GM19455 (cell line): ENCODE results near the gene HDAC4.

ENCODE experiments used
- ATAC-seq: cut with Tn5 transposase; IDR thresholded peaks from one replicate; pipeline ENCODE4 v1.9.1; 2021; ENCODE audit not compliant: unreplicated experiment

HDAC4 gene

DNA sequence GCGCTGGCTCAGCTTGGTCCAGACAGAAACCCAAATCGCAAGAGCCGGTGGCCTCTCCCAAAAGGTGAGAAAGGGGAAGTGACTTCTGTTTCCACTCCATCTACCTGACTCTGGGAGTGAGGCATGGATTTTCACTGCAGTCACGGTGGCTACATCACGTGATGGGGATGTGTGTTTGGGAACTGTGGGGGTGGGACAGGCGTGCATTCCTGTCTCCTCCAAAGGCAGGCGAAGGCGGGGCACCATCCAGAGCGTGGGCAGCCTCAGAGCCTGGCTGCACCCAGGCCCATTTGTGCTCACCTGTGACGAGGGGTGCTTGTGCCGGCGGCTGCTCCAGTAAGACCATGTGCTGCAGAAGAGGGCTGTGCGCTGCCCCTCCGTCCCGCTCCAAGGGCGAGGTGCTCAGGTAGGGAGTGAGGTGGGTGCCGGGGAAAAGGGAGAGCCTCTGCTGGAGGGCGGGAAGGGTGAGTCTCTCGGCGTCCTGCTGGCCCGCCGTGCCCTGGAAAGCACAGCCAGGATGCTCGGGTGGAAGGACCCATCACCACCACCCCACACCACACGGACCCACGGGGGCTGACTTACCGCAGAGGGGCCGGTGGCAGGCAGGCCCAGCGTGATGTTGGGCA is 266.8 kb downstream of the HDAC4 start:
- ATAC-seq = no peak

DNA sequence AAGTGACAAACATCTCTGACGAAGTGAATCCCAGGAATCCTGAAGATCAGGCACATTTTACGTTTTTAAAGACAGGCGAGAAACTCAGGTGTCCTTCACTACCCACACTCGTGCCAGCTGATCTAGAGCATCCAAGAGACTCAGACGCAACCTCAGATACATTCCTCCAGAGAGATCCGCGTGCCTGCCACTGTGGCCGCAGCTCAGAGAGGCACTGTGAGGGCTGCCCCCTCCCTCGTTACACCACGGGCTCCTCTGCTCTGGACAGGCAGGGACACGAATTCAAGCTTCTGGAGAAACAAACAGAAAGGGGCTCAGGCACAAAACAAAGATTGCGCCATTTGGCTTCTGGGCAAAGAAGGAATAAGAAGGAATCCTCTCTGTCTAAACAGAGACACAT is 268.0 kb downstream of the HDAC4 start:
- ATAC-seq = no peak

- no peak for ATAC-seq
Observed at GRCh38 chr2:239132156-239132709, 268.6 kb downstream of the HDAC4 start.

DNA sequence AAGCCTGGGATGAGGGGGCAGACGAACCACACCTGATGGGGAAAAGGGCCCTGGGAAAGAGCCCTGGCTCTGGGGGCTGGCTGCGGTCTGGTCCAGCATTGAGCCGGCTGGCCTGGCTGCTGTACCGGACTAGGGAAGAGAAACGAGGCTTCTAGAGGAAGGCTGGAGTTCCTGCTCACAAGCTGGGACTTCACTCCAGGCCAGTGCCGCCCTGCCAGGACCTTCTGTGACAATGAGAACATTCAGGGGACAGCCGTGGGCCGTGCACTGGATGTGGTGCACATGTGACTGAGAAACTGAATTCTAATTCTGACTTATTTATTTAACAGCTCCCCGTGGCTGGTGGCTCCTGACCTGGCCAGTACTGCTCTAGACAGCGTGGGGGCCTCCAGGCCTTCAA is 269.3 kb downstream of the HDAC4 start:
- ATAC-seq = no peak

GRCh38 chr2:239130786-239131325 is 270.0 kb downstream of the HDAC4 start:
- no peak for ATAC-seq

DNA sequence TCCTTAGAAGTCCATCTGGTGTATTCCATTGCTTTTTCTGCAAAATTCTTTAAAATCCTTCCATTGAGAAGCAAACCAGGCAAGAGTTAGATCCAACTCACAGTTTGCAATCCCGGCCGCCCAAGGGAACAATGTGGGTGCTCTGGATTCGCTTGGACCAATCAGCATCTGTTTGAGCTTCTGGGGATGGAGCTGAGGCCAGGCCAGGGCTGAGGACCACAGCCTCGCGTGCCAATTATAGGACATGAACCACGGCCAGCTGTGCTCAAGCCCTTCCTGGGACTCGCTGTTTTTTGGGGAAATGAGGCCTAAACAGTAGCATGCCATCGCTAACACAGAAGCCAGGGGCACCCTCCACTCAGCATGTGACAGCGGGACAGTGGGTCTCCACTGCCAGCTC is 270.8 kb downstream of the HDAC4 start:
- no peak for ATAC-seq

- no peak for ATAC-seq
Observed at GRCh38 chr2:239129147-239129920, 271.5 kb downstream of the HDAC4 start.

GRCh38 chr2:239128706-239129105 is 272.1 kb downstream of the HDAC4 start:
- no peak for ATAC-seq

DNA sequence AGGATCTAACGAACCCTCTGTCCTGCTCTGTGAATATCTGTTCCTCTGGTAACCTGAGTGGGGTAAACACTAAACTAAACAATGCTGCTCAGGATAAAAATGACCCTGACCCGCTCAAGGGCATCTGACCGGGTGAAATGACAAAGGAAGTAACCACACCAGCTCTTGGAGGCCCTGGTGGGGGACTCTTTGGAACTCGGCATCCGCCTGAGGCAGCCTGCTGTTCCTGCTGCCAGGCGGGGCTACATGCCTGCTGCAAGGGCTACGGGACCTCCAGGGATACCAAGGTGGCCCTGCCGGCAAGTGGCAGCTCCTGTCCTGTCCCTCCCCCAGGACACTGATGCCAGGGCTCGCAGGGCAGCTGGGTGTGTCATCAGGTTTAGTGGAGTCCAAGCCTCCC is 273.3 kb downstream of the HDAC4 start:
- ATAC-seq = no peak

DNA sequence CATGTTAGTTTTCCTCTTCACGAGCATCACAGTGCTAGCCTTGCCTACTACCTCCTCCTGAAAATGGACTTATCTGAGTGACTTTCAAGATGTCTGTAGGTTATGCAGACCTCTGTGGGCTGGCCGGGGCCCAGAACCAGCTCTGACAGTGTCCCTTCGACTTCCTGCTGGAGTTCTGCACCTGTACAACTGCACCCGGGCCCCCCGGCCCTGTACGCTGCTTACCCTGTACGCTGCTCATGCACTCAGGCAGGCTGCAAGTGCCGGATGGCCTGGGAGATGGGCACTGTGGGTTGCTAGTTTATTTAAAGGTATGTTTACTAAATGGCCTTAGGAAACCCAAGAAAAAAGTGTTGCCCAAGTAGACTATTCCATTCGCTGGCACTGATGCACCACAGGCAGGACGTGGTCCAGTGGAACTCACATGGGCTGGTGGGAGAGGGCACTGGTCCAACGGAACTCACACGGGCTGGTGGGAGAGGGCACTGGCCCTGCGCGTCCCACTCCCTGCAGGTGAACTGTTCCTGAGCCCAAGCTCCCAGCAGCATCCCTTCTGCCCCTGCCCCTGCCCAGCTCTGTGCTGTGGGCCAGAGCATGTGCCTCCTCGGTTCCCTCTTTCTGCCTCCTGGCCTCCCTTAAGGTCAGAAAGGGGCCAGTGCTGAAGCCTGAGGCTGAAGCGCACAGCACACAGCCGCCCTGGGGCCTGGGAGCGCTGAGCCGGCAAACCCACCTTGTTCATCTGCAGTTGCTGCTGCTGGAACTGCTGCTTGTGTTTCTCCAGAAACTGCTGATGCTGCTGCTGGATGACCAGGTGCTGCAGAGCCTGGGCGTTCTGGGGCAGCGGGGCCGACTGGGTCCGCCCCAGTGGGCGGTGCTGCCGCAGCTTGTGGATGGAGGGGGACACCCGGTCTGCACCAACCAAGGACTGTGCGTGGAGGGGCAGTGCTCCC is 274.8 kb downstream of the HDAC4 start:
- ATAC-seq = no peak

DNA sequence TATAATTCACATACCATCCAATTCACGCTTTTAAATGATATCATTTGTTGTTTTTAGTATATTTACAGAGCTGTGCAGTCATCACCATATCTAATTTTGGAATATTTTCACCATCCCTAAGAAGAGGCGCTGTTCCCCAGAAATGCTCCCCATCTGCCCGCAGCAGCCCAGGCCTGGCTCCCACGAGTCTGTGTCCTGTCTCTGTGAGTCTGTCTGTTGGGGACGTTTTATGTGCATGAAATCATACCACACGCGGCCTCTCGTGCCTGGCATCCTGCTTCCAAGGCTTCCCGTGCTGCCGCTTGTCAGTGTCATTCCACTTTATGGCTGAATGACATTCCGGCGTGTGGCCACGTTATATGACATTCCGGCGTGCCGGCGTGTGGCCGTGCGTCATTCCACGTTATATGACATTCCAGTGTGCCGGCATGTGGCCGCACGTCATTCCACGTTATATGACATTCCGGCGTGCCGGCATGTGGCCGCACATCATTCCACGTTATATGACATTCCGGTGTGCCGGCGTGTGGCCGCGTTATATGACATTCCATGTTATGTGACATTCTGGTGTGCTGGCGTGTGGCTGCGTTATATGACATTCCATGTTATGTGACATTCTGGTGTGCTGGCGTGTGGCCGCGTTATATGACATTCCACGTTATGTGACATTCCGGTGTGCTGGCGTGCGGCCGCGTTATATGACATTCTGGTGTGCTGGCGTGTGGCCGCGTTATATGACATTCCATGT is 276.5 kb downstream of the HDAC4 start:
- no peak for ATAC-seq

DNA sequence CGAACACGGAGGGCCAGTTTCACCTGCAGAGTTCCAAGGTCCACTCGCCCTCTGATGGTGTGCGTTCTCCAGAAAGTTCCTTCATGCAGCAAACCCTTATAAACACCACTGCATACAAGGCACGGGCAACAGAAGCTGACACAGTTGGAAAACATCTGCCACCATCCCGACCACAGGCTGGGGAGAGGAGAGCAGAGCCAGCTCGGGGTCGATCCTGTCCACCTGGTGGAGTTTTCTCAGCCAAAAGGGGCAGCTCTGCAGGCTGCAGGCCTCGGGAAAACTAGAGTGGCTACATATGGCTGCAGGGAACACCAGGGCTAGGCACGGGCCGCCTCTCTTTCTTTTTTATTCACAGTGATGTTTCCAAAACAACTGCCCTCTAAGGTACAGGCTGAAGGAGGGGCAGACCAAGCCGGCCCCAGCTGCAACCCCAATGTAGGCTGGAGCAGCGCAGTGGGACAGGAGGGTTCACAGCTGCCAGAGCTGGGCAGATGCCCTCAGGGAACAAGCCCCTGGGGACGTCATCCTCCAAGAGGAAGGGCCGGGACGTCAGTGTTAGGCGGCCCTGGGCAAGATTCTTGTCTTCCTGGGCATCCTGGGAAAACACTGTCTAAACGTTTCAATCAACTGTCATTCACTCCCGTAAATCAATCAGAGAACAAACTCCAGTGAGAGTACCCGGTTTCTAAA is 278.3 kb downstream of the HDAC4 start:
- no peak for ATAC-seq

- ATAC-seq = no peak
Observed at GRCh38 chr2:239121600-239122012, 279.2 kb downstream of the HDAC4 start.

GRCh38 chr2:239120664-239121063 is 280.2 kb downstream of the HDAC4 start:
- no peak for ATAC-seq

GRCh38 chr2:239119346-239120126 is 281.3 kb downstream of the HDAC4 start:
- no peak for ATAC-seq

DNA sequence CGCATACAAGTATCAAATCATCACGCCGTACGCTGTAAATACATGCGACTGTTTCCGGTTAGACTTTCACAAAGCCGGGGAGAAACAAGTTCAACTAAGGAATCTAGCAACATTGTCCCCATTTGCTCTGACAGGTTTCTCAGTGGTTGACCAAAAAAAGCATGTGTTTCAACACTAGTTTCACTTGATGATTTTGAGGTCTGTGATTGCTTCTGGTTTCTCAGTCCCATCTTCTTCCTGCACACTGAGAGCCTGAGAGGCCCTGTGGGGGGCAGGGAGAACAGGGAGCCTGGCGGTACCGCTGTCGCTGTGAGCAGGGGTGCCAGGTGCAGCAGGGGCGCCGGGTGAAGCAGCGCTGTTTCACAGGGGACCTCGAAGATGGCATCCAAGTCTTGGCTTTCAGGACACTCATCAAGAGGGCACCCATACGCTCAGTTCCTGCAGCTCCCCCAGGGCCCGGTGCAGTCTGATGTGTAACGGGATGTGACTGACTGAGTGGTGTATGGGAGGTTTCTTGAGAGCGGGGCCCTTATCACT is 282.1 kb downstream of the HDAC4 start:
- no peak for ATAC-seq

DNA sequence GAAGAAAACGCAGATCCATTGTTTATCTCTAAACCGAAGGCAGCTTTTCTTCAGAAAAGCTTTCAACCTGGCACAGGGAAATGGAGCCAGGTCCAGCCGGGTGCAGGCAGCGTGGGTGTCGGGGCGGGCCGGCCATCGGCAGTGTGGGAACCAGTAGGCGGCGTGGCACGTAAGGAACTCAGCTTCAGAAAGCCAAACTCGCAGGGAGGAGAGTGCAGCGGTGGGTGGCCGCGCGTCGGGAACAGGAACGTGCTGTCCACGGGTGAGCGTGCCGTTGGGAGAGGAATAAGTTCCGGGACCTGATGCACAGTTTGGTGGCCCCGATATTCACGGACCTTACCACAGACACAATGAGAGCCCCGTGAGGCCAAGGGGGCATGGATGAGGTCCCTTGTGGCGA is 282.6 kb downstream of the HDAC4 start:
- ATAC-seq = no peak

DNA sequence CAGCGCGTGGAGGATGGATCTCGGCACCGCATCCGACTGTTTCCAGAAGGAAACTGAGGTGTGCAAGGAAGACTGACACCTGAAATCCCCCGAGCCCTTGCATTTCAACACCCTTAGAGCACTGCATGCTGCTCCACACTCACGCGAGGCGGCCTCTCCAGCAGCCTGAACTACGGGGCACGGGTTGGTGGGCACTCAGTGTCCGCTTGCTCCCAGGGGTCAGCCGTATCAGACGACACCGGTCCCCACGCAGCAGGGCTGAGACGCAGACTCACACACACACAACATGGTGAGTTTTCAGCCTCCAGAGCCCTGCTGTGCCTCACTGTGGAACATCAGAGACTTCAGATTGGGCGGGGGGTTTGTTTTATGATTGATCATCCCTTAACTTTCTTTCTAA is 283.0 kb downstream of the HDAC4 start:
- ATAC-seq = no peak
